Putamen (tissue), 1 donor: ENCODE measurements around the gene AFDN.
"Not testable (repeated sequence)": the region's sequence is repeated elsewhere in the genome, so short reads cannot be mapped to it uniquely, and the experiment has no call there.

ENCODE experiments used
- DNase-seq: peaks from one replicate; pipeline ENCODE4 v3.0.0-alpha.2; 2016; ENCODE audit warnings: low spot score

The AFDN gene

GRCh38 chr6:168000198-168001028 is 173.7 kb downstream of the AFDN start:
- no peak for DNase-seq

- no peak for DNase-seq
Observed at GRCh38 chr6:168001029-168001332, 174.3 kb downstream of the AFDN start.

- DNase-seq, result not testable (repeated sequence)
Observed at GRCh38 chr6:168001514-168001913, 174.8 kb downstream of the AFDN start.

GRCh38 chr6:168002804-168003203 is 176.1 kb downstream of the AFDN start:
- DNase-seq, result no peak

GRCh38 chr6:168004023-168004422 is 177.3 kb downstream of the AFDN start:
- no peak for DNase-seq

- no peak for DNase-seq
Observed at GRCh38 chr6:168004945-168005344, 178.2 kb downstream of the AFDN start.

GRCh38 chr6:168005796-168006195 is 179.1 kb downstream of the AFDN start:
- no peak for DNase-seq

GRCh38 chr6:168007592-168008338 is 181.1 kb downstream of the AFDN start:
- DNase-seq, result no peak

GRCh38 chr6:168009331-168009730 is 182.6 kb downstream of the AFDN start:
- no peak for DNase-seq

GRCh38 chr6:168011291-168011690 is 184.6 kb downstream of the AFDN start:
- no peak for DNase-seq

- DNase-seq, result no peak
Observed at GRCh38 chr6:168012431-168013249, 185.9 kb downstream of the AFDN start.

GRCh38 chr6:168013250-168013915 is 186.7 kb downstream of the AFDN start:
- DNase-seq, result no peak

- DNase-seq, result no peak
Observed at GRCh38 chr6:168014428-168014827, 187.7 kb downstream of the AFDN start.

GRCh38 chr6:168015009-168015408 is 188.3 kb downstream of the AFDN start:
- no peak for DNase-seq

GRCh38 chr6:168015482-168016175 is 188.9 kb downstream of the AFDN start:
- no peak for DNase-seq

GRCh38 chr6:168016176-168016620 is 189.5 kb downstream of the AFDN start:
- DNase-seq, result no peak

- no peak for DNase-seq
Observed at GRCh38 chr6:168016721-168017525, 190.2 kb downstream of the AFDN start.

- no peak for DNase-seq
Observed at GRCh38 chr6:168017629-168018028, 190.9 kb downstream of the AFDN start.

GRCh38 chr6:168018664-168019063 is 192.0 kb downstream of the AFDN start:
- DNase-seq, result no peak

- no peak for DNase-seq
Observed at GRCh38 chr6:168020242-168020641, 193.5 kb downstream of the AFDN start.

GRCh38 chr6:168021581-168021980 is 194.9 kb downstream of the AFDN start:
- DNase-seq, result no peak
